ENCODE results near the gene ENC1. TPM values are rescaled to one million over a fixed set of nuclear protein-coding genes. Genes with fewer than 3 reads are reported as not detected.
A peak's percentile ranks its signal among the peaks of the same experiment; 100 is the strongest.

Gene ENC1
- total and polyA plus RNA-seq, 2 experiments from 2014 or later: 0.56 to 6.5 TPM

- Histone ChIP-seq H3K27ac (no peak overlapping the region), H3K36me3 (no peaks in the 10 kb centered on the region), H3K4me3 (peak overlapping the region; percentile 88), H3K27me3 (no peaks in the 10 kb centered on the region), H3K9me3 (ENCODE audit: low read depth) (no peaks in the 10 kb centered on the region), H3K4me1 (ENCODE audit: low read depth) (no peaks in the 10 kb centered on the region)
- no peak for TF ChIP-seq CTCF (IDR thresholded peaks at IDR 0.05; ENCODE audit: low read depth, low read length)
- peak; percentile 25 to 50 for DNase-seq (ENCODE audit: low read depth in 1 of 2, low spot score in 1 of 2)
Measured at GRCh38 chr5:74638970-74639806, 1.3 kb downstream of the ENC1 start.

- H3K4me3 ChIP-seq: peak overlapping the region; percentile 88
- H3K27me3 ChIP-seq: no peaks in the 10 kb centered on the region
- no peak for DNase-seq (ENCODE audit: low read depth in 1 of 2, low spot score in 1 of 2)
- no peak overlapping the region for H3K27ac ChIP-seq
- H3K4me1 ChIP-seq (ENCODE audit: low read depth): no peaks in the 10 kb centered on the region
- no peaks in the 10 kb centered on the region for H3K36me3 ChIP-seq
- no peaks in the 10 kb centered on the region for H3K9me3 ChIP-seq (ENCODE audit: low read depth)
- TF ChIP-seq CTCF (IDR thresholded peaks at IDR 0.05; ENCODE audit: low read depth, low read length): no peak
Measured at GRCh38 chr5:74638544-74638969, 2.0 kb downstream of the ENC1 start.

- H3K36me3 ChIP-seq: no peaks in the 10 kb centered on the region
- no peak overlapping the region for H3K27ac ChIP-seq
- no peak overlapping the region for H3K4me3 ChIP-seq
- no peaks in the 10 kb centered on the region for H3K9me3 ChIP-seq (ENCODE audit: low read depth)
- TF ChIP-seq CTCF (IDR thresholded peaks at IDR 0.05; ENCODE audit: low read depth, low read length): no peak
- H3K27me3 ChIP-seq: no peaks in the 10 kb centered on the region
- no peak for DNase-seq (ENCODE audit: low read depth in 1 of 2, low spot score in 1 of 2)
- peaks cover 8% of the 10 kb centered on the region for H3K4me1 ChIP-seq (ENCODE audit: low read depth)
Measured at GRCh38 chr5:74636552-74636951, 4.0 kb downstream of the ENC1 start.

- Histone ChIP-seq H3K4me1 (ENCODE audit: low read depth) (peaks cover 12% of the 10 kb centered on the region), H3K27ac (no peak overlapping the region), H3K9me3 (ENCODE audit: low read depth) (no peaks in the 10 kb centered on the region), H3K36me3 (no peaks in the 10 kb centered on the region), H3K4me3 (no peak overlapping the region), H3K27me3 (no peaks in the 10 kb centered on the region)
- no peak for TF ChIP-seq CTCF (IDR thresholded peaks at IDR 0.05; ENCODE audit: low read depth, low read length)
- DNase-seq (ENCODE audit: low read depth in 1 of 2, low spot score in 1 of 2): no peak
Measured at GRCh38 chr5:74636149-74636548, 4.4 kb downstream of the ENC1 start.

- DNase-seq (ENCODE audit: low read depth in 1 of 2, low spot score in 1 of 2): no peak
- H3K27ac ChIP-seq: no peak overlapping the region
- H3K27me3 ChIP-seq: no peaks in the 10 kb centered on the region
- no peaks in the 10 kb centered on the region for H3K9me3 ChIP-seq (ENCODE audit: low read depth)
- no peak for TF ChIP-seq CTCF (IDR thresholded peaks at IDR 0.05; ENCODE audit: low read depth, low read length)
- H3K4me3 ChIP-seq: no peak overlapping the region
- no peaks in the 10 kb centered on the region for H3K36me3 ChIP-seq
- peaks cover 24% of the 10 kb centered on the region for H3K4me1 ChIP-seq (ENCODE audit: low read depth)
Measured at GRCh38 chr5:74634611-74635286, 5.8 kb downstream of the ENC1 start.

Measured in cardiac muscle cell (in vitro differentiated cells and primary cell).